Measurements from ENCODE around the gene SMOC1.

SMOC1 gene

GRCh38 chr14:69987406-69988121, 108.3 kb downstream of the SMOC1 start:
- DNase-seq, result no peak

GRCh38 chr14:69988979-69989378, 109.8 kb downstream of the SMOC1 start:
- no peak for DNase-seq

GRCh38 chr14:69989622-69990021, 110.4 kb downstream of the SMOC1 start:
- no peak for DNase-seq

- DNase-seq, result no peak
Measured at GRCh38 chr14:69990323-69990722, 111.1 kb downstream of the SMOC1 start.

GRCh38 chr14:69991422-69991821, 112.2 kb downstream of the SMOC1 start:
- no peak for DNase-seq

GRCh38 chr14:69992564-69992963, 113.3 kb downstream of the SMOC1 start:
- no peak for DNase-seq

- DNase-seq, result no peak
Measured at GRCh38 chr14:69993326-69993725, 114.1 kb downstream of the SMOC1 start.

GRCh38 chr14:69994002-69994401, 114.8 kb downstream of the SMOC1 start:
- no peak for DNase-seq

DNA sequence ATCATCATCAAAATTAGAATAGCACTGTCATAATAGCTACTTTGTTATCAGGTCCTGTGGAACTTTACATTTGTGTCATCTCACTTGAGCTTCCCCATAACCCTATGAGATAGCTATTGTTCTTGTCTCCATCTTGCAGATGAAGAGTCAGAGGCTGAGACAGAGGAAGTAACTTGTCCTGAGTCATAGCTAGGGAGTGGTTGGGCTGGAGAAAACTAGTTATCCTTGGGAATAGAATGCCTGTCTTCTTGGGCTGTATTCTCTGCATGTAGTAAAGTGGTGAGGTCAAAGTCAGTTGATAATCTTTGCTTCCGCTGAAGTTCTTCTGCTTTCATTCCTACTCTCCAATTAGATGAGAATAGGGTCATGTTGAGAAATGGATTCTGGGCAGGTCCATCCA, 117.0 kb downstream of the SMOC1 start:
- no peak for DNase-seq

DNA sequence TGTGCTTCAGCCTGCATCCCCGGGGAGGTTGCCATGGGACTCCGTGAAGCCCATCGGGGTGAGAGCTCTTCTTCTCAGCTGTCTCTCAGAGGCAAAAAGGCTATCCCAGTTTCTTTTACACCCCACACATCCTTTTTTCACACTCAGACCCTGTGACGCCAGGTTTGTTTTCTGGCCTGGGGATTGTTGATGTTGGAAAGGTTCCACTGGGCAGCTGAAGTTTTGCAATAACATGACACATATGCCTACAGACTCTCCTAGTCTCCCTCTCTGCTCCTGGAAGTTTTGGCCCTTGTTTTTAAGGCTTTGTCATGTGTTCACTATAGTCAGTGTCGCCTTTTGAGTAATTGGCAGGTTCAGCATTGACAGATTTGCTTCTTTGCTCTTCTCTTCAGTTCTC, 118.6 kb downstream of the SMOC1 start:
- DNase-seq, result no peak

- no peak for DNase-seq
Measured at GRCh38 chr14:69999261-69999674, 120.1 kb downstream of the SMOC1 start.

GRCh38 chr14:70000601-70001000, 121.4 kb downstream of the SMOC1 start:
- DNase-seq, result no peak

DNA sequence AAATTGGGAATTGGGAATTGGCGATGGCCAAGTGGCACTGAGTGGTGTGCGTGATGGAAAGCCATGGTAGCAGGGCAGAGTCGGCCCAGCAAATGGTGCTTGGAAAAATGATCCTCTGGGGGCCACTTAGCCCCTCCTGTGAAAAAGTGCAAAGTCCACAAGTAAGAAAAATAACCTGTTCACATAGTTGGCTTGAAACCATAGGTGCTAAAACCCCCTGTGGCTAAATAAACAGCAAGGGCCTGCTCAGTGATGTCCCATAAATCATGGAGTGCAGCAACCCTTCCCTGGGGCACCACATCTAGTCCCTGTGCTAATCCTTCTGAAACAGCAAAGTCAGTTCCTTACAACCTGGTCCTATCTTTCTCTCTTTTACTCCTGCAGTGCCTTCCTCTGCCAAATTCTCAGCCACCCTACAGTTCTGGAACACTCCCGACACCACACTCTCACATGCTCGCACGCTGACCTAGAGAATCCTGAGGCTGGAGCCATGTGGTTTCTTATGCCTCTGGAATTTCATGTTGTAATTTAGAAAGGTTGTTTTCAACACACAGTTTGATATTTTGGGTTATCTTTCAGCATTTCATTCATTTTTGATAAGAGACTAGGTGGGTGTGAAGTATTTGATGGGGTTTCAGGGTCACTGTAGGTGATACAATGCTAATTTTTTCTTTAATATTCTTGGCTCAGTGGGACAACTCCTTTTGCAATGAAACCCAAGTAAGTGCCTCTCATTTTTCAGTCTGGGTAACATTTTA, 123.6 kb downstream of the SMOC1 start:
- no peak for DNase-seq

DNA sequence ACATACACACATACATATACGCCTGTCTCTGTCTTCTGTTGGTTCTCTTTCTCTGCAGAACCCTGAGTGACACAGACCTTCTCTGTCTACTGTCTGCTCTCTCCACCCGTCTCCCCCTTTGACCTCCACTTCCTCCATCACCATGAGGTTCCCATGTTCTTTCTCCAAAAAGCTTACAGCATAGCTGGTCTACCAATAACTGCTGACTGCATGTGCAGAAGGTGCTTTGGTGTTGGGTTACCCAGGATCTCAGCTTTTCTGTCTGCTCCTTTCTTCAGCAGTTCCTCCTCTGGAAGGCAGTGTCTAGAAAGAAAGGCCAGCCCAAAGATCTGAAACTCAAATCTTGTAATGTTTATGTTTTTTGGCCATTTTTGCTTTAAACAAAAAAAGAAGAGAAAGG, 125.6 kb downstream of the SMOC1 start:
- DNase-seq, result no peak

DNA sequence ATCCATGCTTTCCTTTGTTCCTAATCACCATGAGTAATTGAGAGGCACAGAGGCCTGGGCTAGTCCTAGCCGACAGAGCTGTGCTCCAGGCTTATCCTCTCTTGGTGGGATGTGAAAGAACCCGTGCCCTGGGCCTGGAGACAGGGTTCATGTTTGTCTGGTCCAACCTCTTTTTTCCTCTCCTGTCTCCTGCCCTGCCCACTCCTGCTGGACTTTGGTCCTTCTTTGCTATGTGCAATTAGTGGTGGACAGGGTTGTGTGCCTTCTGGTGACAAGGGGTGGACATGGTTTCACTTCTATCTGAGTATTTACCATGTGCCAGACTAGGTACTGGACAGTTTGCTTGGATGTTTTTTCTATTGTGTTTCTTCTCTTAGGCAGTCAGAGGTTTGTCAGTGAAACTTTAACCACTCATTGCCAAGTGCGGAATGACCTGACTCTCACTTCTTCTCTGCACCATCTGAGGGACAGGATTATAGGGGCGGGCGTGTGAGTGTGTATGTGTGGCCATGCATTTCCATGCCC, 126.1 kb downstream of the SMOC1 start:
- DNase-seq, result no peak

DNA sequence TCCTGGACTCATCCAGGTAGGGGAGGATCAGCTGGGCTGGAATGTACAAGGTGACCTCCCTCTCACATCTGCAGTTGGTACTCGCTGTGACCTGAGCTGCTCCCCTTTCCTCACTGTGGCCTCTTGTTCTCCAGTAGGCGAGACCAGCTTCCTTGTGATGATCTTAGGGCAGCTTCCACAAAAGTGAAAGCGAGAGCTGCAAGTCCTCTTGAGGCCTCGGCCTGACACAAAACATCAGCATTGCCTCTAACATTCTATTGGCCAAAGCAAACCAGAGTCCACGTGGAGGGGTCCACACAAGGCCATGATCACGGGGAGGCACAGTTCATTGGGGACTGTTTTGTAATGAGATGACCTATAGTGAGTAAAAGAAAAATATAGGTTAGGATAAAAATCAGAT, 127.5 kb downstream of the SMOC1 start:
- DNase-seq, result no peak

GRCh38 chr14:70008284-70009262, 129.4 kb downstream of the SMOC1 start:
- no peak for DNase-seq

DNA sequence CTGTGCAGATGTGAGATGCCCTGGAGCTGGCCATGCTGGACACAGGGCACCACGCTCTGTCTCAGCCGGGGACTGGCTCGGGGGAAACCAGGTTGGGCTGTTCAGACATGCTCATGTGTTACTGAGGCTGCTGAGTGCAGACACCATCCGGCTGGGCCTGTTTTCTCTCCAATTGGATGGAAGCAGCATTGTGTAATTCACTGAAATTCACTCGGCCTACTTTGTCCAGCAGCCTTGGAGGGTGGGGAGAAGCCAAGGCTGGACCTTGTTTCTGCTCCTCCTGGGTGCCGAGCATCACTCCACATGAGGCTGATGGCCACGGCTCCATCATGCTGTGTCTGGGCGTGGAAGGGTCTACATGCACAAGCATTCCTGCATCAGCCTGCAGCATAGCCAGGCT, 130.7 kb downstream of the SMOC1 start:
- DNase-seq, result no peak

DNA sequence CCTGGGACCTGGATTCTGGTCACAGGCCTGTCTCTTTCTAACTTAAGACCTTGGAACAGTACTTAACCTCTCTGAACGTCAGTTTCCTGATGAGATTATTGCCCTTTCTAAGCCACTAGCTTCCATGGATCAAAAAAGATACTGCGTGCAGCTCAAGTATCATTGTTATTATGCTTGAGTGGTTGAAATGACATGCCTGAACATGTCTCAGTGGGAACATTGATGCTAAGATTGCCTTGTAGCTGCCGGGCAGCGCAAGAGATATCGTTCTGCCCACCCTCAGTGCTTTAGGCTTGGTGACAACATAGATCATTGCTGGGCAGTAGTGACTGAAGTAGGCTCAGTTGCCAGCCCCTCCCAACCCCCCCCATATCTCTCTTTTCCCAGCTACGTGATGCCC, 131.9 kb downstream of the SMOC1 start:
- DNase-seq, result no peak

- no peak for DNase-seq
Measured at GRCh38 chr14:70011708-70012107, 132.5 kb downstream of the SMOC1 start.

DNA sequence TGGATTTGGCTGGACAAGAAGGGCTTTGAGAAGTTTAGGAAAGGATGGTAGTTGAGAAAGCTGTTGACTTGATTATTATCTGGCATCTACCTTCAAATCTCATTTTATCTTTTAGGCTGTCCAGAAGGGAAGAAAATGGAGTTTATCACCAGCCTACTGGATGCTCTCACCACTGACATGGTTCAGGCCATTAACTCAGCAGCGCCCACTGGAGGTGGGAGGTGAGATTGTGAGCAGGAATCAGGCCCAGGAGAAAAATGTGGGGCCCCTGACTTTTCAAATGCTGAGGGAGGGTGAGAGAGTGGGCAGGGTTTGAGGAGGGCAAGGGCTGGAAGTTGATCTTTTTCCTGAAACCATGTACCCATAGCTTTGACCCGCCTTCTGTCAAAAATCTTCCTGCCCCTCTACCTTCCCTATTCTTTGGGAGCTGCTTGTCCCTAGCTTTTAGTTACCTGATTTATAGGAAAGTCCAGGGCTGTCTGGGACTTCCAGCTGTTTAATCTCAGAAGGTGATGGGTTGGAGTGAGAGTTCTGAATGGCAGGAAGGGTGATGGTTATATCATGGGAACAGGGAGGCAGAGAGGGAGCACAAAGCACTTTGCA, 134.2 kb downstream of the SMOC1 start:
- peak; percentile 50 to 52 for DNase-seq

DNA sequence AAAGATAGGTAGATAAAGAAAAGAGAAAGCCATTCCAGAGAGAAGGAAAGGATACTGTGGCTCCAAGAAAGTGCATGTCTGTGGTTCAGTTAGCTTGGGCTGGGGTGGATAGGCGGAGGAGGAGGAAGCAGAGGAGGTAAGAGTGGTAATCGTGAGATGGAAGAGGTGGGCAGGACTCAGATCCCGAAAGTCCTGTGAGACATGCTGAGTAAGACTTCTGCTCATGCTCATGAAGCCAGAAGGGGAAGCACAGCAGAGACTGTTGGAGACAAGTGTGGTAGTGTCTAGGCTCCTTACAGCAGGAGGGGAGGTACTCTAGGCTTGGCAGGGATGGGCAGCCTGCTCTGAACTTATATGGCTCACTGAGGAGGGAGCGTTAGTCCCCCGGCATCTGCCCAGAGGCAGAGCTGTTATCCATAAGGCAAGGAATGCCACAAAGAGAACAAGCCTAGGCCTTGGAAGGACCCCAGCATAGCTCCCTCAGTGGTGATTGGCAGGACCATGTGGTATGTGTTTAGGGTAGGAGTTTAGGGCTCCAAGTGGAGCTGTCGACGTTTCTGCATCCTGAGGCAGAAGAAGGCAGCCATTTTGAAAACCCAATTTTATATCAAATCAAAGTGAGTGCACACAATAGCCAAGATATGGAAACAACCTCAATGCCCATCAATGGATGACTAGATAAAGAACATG, 135.3 kb downstream of the SMOC1 start:
- DNase-seq, result no peak

Data from stimulated activated CD4-positive, alpha-beta T cell treated with anti-CD3 and anti-CD28 coated beads, Interleukin-2, amount 100 ng/mL, for 48 hours (primary cell).